ENCODE results near the gene MYEOV.

MYEOV gene

DNA sequence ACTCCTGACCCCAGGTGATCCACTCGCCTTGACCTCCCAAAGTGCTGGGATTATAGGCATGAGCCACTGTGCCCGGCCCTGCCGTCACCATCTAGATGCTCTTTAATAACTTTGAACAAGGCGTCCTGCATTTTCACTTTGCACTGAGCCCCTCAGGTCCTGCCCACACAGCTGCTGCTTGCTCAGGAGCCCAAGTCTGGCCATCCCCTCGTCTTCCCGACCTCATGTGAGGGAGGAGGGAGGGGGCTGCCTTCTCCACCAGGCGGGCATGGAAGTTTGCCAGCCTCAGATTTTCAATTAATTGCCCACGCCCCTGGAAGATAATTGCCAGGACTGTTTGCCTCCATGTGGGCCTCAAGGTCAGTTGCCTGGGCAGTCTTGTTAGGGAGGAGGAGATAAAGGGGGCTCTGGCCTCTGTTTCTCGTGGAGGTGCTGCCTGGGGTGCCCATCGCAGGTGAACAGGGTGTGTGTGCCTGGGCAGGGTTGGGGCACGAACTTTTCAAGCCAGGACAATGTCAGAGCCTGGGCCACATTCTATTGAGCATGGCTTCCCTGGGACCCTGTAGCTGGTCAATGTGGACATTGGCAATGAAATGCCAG is 27.9 kb upstream of the MYEOV start:
- no peak for DNase-seq (ENCODE audit: low read depth in 2 of 2)

DNA sequence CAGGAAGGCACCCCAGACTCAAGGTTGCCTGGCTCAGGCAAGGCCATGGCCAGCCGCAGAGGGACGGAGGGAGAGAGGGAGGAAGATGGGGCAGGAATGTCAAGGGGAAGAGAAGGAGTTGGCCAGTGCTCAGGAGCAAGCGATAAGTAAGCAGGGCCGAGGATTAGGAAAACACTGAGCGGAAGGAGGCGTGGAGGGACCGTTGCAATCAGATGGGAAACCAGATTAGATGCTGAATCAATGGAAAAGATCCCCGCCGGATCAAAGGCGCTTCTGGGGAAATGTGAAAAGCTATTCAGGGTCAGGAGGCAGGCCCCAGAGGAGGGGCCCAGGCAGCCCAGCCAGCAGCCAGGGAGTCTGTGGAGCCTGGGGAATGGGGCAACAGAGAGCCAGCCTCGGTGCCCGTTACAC is 26.6 kb upstream of the MYEOV start:
- DNase-seq (ENCODE audit: low read depth in 2 of 2): no peak

DNA sequence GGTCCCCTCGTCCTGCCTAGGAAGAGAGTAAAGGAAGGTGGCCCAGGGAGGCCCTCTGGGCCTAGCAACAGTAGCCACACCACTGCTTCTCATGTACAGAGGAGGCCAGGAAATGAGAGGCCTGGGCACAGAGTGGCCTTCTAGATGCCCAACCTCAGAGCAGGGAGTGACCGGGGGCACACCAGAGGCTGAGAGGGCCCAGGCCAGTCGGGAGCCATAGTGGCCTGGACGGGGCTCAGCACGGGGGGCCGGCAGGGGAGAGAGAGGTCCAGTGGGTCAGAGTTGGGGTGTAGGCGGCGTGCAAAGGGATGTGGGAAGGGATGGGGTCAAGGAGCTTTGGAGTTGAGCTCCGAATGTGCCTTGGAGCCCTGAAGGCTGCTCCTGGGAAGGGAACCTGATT is 25.0 kb upstream of the MYEOV start:
- DNase-seq (ENCODE audit: low read depth in 2 of 2): no peak

DNA sequence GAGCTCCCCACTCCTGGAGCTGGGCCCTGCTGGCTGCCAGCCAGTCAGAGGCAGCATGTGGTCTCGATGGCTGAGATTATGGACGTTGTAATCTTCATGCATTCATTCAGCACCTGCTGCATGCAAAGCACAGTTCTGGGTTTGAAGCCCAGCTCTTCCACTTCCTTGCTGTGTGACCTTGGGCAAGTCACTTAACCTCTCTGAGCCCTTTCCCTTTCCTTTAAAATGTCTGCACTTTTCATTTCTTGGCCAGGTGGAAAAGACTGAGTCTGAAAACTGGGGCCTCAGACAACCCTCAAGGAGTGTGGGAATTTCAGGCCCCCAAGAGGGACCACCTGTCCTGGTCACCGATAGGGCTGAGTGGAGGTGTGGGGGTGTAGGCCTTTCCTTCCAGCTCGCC is 24.6 kb upstream of the MYEOV start:
- DNase-seq (ENCODE audit: low read depth in 2 of 2): no peak

DNA sequence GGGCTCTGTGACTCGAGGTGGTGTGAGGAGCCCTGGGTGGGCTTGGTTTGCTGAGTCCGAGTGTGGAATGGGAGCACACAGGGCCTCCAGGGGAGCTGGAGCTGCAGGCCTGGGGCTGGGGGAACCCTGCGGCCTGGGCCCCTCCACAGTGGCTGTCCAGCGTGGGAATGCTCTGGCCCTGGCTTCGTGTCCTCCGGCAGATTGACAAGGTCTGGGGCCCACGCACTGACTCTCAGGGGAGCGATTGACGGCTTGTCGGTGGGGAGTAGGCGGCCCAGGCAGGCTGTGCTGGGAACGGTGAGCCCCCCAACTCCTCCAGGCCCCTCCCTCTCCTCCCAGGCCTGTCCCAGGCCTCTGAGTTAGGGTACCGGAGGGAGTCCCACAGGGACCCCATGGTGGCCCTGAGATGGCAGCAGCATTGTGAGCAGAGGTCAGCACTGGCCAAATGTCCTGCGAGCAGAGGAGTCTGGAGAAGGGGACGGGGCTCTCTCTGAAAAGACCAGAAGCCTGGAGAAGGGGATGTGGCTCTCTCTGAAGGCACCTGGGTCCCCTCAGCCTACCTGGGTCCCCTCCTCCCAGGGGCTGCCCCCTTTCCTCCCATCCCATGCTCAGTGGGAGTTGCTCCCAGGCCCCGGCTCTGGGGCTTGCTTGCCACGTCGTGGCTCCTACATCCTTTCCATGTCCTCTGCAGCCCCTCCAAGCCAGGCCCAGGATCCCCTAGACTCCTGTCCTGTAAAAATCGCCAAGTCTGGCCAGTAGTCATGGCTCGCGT is 23.8 kb upstream of the MYEOV start:
- DNase-seq (ENCODE audit: low read depth in 2 of 2): no peak

DNA sequence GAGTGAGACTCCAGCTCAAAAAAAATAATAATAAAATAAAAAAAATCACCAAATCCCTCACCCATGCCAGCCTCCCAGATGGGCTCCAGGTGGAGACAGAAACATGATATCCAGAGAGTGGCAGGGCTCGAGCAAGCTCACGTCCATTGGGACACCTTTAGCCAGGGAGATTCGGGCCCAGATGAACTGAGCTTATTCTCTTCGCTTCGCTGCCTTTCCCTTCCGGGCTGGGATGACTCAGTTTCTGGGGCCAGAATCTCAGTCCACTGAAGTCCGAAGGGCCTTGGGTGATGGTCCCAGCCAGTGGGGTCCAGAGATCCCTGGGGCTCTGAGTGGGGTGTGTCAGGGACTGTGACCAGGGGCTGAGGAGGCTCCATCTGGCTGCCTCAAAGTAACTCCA is 23.0 kb upstream of the MYEOV start:
- no peak for DNase-seq (ENCODE audit: low read depth in 2 of 2)

DNA sequence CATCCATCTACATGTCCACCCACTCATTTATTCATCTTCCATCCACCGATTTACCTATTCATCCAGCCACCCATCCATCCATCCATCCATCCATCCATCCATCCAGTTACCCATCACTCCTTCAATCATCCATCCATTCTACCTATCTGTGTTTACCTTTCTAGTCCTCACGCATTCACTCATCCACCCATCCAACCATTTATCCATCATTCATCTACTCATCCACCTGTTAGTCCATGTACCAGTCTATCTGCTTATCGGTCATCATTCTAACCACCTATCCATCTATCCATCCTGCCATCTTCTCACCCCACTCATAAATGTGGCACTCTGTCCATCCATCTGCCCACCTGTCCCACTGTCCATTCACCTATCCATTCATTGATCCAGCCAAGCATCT is 21.9 kb upstream of the MYEOV start:
- no peak for DNase-seq (ENCODE audit: low read depth in 2 of 2)

DNA sequence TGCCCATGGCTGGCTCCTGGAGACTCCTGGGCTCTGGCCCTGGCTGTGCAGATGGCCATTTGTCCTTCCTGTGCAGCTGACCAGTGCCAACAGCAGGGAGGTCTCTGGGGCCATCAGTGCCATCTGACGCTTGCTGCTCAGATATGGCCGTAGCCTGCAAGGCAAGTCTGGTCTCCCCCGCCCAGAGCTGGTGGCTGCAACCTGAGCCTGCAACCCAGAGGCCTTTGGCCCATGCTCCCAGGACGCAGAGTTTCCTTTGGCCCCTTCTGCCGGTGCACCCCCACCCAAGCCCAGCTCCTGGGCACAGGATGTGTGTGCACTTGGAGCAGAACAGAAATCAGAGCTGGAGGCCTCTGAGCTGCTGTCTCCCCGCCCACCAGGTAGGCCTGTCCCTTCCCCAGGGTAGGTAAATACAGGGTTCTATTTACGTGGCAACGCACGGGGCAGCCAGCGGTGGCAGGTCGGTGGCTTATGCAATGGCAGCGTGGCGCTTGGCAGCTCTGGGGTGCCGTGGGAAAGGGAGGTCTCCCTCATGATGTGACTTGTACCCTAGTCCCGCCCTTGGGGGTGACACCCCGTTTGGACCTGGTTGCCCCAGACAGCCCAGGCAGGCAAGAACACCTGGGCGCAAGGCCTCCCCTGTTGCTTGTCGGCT is 21.0 kb upstream of the MYEOV start:
- no peak for DNase-seq (ENCODE audit: low read depth in 2 of 2)

DNA sequence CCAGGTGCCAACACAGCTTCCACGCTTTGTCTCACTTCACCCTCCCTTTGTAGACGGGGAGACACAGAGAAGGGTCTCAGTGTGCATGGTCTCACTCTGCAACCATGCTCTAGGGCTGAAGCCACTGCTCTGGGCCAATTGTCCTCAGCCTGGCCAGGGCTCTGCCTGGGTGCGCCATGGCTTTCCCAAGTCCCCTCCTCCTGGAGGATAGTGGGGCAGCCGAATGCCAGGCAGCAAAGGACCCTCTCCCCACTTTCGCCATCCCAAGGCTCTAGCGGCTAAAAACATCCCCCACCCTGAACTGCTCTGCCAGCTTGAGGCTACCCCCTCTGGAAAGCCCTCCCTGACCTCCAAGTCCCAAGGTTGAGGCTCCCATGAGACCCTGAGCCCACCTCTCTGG is 20.4 kb upstream of the MYEOV start:
- DNase-seq (ENCODE audit: low read depth in 2 of 2): no peak

DNA sequence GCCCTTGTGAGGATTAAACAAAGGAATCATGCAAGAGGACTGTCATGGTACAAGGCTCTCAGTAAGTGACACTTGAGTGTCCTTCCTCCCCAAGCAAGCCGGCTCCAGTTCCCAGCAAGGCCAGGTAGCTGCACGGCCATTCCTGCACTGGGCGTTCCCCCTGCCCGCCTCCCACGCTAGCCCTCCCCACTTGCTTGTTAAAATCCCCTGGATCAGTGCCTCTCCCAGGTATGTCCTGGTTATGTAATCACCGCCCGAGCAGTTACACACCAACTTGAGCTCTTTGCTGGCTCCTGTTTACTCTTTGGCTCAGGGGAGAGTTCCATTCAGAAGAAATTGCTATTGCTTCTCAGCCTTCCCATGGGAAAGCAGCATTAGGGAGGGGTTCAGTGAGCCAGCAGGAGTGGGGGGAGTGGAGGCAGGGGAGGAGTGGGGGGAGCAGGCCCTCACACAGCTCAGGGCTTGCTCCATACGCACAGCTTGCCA is 19.4 kb upstream of the MYEOV start:
- DNase-seq (ENCODE audit: low read depth in 2 of 2): no peak

DNA sequence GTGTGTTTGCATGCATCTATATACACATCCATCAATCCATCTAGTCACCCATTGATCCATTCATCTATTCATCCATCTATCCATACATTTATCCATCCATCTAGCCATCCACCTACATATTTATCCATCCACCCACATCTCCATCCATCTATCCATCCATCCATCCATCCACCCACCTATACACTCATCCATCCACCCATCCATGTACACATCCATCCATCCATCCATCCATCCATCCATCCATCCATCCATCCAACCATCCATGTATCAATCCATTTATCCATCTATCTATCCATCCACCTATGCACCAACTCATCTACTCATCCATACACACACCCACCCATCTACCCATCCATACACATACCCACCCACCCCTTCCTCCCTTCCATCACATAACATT is 18.8 kb upstream of the MYEOV start:
- DNase-seq (ENCODE audit: low read depth in 2 of 2): no peak

DNA sequence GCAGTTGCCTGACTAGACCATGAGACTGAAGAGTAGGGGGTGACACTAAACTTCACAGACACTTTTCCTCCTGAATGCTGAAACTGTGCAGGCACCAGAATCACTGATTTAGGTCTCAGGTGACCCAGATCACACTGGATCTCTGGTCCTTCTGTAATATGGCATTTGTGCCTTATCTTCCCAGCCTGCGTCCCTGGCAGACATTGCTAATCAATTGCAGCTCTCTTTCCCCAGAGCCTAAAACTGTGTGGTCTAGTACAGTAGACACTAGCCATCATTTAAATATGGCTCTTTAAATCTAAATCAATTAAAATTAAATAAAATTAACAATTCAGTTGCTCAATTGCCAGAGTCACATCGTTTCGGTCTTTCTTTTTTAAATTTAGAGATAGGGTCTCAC is 17.8 kb upstream of the MYEOV start:
- DNase-seq (ENCODE audit: low read depth in 2 of 2): no peak

DNA sequence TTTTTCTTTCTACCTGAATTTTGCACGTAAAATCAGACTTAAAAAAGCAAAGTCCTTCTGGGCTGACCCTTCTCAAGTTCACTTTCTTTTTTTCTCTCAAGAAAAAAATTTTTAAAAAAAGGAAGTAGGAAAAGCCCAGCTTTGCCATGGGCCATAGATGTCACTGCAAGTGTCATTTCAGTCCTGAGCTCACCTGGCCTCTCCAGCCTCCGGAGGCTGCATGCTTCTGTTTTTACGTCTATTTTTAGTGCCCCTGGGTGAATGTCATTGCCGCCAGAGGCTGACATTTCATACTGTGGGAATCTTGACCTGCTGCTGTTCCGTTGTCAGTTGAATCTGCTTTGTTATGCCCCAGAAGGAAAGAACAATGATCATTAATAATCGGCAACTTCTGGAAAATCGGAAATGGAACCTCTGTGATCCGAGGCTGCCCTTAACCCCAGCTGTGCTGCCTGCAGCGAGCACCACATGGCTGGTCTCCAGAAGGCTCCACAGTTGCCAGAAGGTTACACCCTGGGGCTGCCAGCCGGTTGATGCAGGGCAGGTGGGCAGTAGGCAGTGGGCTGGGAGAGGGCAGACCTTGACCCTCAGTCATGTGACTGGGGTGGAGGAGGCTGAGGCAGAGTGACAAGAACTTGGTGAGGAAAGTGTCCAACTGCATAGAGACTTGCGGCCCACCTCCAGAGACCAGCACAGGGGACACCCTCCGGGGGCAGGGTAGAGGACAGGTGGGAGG is 16.7 kb upstream of the MYEOV start:
- DNase-seq (ENCODE audit: low read depth in 2 of 2): no peak

DNA sequence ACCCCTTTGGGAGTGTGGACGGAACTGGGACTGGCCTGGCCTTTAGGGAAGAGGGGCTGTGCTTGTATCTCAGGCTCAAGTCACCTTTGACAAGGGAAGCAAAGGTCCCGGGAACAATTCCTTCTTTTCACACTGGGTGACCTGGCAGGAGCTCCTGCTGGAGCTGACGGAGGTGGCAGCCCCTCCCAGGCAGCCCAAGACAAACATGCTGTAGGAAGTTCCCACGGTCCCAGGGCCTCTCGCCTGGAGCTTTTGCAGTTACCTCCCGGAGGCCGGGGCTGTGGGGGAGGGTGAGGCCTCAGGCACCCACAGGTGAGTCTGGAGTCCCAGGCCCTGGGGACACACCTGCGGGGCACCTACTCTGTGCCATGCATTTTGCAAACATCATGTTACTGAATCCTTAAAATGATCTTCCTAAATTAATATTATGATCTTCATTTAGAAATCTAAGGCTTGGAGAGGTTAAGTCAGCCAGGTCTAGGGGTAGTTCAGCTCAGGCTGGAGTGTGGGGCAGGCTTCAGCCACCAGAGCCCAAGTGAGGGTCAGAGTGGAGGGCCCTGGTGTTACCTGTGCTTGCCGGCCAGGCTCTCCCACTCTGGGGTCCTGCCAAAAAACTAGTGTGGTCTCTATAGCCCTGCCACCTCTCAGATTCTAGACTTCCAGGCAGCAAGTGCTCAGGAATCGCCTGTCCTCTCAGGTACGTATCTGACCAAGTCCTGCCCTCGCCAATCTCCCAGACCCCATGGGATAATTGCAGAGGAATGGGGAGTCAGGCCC is 15.7 kb upstream of the MYEOV start:
- no peak for DNase-seq (ENCODE audit: low read depth in 2 of 2)

DNA sequence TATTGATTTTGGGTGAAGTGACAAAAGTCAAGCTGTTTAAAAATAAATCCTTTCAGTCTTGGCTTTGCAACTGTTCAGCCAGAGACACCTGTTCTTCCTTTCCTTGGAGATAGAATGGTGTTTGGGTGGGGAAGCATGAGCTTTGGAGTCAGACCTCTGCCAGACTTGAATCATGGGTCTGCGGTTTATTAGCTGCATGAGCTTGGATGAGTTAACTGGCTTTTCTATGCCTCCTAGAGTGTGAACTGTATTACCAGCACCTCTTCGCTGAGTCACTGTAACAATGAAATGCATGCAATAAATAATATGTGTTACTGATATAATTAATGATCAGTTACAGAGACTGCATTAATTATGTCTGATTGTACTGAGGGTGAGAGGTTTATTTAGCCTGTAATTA is 13.5 kb upstream of the MYEOV start:
- no peak for DNase-seq (ENCODE audit: low read depth in 2 of 2)

DNA sequence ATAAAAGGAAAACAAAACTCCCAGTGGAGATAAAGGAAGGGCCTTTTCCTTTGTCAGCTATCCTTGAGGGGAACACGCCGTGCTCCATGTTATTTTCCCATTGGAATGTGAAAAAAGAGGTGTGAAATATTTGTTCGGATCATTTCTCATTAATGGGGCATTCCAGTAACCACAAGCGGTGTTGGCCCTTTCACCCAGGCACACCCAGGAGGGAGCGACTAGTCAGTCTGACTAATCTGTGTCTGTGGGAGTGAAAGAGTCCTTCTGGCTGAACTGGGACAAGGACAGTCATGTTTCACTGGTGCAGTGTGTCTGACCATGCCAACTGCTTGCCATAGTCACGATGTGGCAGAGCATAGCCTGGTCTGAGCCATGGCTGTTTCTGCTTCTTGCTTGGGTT is 13.0 kb upstream of the MYEOV start:
- no peak for DNase-seq (ENCODE audit: low read depth in 2 of 2)

DNA sequence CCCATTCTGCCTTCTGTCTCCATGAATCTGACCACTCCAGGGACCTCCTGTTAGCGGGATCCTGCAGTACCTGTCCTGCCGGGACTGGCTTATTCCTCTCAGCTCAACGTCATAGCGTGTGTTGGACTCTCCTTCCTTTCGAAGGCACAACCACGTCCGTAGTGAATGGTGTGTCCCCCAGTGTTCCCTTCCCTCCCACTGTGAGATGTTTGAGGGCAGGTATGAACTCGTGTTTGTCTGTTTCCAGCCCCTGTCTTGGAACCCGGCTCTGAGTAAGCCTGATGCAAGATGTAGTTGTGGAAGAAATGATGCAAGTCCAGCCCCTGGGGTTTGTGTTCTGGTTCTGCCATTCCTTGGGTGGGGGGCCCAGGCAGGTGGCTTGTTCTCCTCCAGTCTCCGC is 10.5 kb upstream of the MYEOV start:
- DNase-seq (ENCODE audit: low read depth in 2 of 2): no peak

DNA sequence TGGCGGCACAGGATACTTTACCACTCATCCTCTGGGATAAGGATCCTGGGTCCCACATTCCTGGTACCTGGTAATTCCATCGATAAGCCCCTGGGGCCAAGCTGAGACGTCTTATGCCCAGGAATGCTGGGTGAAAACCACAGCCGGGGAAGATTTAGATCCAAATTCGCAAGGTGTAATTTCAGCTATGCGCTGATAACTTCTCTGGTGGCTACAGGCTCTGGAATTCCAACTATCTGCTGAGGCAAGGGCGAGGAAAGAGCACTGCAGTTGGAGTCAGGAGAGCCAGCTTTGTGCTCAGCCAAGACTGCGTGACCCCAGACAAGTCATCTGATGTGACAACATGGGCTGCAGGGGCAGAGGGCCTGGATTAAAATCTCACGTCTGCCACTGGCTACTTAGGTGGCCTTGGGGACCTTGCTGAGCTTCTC is 9.9 kb upstream of the MYEOV start:
- DNase-seq (ENCODE audit: low read depth in 2 of 2): no peak

DNA sequence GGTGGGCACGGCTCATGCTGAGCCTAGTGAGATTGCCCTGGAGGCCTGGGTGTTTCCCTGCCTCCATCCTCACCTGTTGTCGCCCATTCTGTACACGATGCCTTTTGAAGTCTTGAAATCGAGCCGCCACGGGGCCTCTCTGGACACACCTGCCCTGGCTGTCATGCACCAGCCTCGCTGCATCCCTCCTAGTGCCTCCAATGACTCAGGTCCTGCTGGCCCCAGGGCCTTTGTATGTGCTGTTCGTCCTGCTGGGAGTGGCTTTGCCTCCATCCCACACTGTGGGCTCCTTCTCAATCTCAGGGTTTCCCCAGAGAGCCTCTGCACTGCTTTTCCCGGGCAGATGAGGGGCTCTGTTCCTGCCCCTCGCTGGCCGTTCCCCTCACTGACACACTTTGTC is 8.9 kb upstream of the MYEOV start:
- no peak for DNase-seq (ENCODE audit: low read depth in 2 of 2)

DNA sequence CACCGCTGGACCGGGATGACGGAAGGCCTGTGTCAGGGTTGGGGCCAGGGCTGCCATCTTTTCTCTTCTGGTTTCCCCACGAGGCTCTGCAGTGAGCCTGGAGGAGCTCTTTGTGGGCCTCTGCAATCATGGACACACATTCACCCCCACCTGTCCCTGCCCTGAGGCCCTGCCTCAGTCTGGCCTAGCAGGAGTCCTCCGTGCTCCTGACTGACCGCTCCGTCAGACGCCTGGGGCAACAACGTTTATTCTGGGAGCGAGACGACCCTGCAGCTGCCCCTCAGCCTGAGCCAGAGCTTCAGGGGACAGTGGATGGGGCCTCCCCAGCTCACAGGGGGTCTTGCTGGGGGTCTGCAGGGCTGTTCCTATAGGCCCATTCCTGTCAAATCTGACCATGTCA is 8.2 kb upstream of the MYEOV start:
- no peak for DNase-seq (ENCODE audit: low read depth in 2 of 2)

Measured in activated CD4-positive, alpha-beta T cell treated with anti-CD3 and anti-CD28 coated beads for 24 hours (primary cell).